ENCODE data around the gene SRGAP3.

The SRGAP3 gene

DNA sequence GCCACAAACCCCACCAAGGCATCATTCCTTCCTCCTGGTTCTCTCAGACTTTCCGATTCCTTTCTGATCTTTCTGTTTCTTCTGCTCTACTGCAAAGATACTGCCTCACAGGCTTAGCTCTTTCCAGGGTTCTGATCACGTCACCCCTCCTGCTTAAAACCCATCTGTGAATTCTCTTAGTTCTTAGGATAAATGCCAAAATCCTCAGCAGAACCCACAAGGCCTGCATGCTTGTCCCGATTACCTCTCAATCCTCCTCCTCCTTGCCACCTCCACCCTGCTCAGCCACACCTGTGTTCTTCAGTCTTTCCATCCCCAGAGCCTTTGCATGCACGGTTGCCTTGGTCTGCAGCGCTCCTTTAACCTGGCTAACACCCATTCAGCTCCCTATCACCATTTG is 84.0 kb downstream of the SRGAP3 start:
- TF ChIP-seq, protein P1, sequence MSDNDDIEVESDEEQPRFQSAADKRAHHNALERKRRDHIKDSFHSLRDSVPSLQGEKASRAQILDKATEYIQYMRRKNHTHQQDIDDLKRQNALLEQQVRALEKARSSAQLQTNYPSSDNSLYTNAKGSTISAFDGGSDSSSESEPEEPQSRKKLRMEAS (IDR thresholded peaks at IDR 0.05) = no peak
- TF ChIP-seq TCF12 (IDR thresholded peaks at IDR 0.05; ENCODE audit: low read depth) = no peak
- TF ChIP-seq, protein P2, sequence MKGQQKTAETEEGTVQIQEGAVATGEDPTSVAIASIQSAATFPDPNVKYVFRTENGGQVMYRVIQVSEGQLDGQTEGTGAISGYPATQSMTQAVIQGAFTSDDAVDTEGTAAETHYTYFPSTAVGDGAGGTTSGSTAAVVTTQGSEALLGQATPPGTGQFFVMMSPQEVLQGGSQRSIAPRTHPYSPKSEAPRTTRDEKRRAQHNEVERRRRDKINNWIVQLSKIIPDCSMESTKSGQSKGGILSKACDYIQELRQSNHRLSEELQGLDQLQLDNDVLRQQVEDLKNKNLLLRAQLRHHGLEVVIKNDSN (IDR thresholded peaks at IDR 0.05) = no peak

DNA sequence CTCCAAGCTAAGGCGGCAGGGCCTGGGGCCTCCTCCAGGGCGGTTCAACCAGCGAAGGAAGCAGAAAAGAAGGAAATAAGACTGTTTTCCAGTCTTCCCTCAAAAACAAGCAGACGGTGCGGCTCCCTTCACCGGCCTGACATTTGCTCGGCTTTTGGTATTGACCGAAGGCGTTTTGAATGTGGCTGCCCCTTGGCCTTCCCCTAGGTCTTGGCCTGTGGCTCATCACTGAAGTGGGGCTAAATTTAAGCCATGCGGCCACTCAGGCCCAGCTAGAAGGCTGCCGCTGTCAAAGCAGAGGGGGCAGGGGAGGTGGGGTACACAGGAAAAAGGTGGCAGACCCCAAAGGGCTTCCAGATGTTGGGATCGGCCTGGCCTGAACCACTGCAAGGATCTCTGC is 86.2 kb downstream of the SRGAP3 start:
- no peak for TF ChIP-seq EGR1 (IDR thresholded peaks at IDR 0.05)

DNA sequence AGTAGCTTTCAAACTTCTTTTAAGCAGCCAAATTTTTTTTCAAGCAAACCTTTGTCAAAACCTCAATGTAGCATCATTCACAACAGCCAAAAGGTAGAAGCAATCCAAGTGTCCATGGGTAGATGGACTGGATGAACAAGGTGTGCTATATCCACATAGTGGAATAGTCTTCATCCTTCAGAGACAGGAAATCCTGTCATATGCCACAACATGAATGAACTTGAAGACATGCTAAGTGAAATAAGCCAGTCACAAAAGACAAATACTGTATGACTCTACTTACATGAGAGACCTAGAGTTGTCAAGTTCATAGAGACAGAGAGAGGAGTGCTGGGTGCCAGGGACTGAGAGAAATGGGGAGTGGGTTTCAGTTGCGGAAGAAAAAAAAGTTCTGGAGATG is 87.6 kb downstream of the SRGAP3 start:
- TF ChIP-seq FOXM1 (IDR thresholded peaks at IDR 0.05; ENCODE audit: borderline replicate concordance, low read depth) (no peak), ZBTB7A (IDR thresholded peaks at IDR 0.05; ENCODE audit: low read depth) (no peak), TEAD4 (IDR thresholded peaks at IDR 0.05) (no peak), TAF1 (IDR thresholded peaks at IDR 0.05; ENCODE audit: low read depth) (no peak), CEBPB (IDR thresholded peaks at IDR 0.05) (no peak), EP300 (IDR thresholded peaks at IDR 0.05; ENCODE audit: borderline replicate concordance) (no peak), EGR1 (IDR thresholded peaks at IDR 0.05) (no peak), RAD21 (IDR thresholded peaks at IDR 0.05; ENCODE audit: low read depth) (no peak), CREB1 (IDR thresholded peaks at IDR 0.05; ENCODE audit: low read depth) (no peak), TCF12 (IDR thresholded peaks at IDR 0.05; ENCODE audit: low read depth) (no peak), YY1 (IDR thresholded peaks at IDR 0.05; ENCODE audit: low read depth) (no peak), NFIC (IDR thresholded peaks at IDR 0.05) (no peak)
- TF ChIP-seq, protein P1 (IDR thresholded peaks at IDR 0.05) = no peak
- TF ChIP-seq, protein P3, sequence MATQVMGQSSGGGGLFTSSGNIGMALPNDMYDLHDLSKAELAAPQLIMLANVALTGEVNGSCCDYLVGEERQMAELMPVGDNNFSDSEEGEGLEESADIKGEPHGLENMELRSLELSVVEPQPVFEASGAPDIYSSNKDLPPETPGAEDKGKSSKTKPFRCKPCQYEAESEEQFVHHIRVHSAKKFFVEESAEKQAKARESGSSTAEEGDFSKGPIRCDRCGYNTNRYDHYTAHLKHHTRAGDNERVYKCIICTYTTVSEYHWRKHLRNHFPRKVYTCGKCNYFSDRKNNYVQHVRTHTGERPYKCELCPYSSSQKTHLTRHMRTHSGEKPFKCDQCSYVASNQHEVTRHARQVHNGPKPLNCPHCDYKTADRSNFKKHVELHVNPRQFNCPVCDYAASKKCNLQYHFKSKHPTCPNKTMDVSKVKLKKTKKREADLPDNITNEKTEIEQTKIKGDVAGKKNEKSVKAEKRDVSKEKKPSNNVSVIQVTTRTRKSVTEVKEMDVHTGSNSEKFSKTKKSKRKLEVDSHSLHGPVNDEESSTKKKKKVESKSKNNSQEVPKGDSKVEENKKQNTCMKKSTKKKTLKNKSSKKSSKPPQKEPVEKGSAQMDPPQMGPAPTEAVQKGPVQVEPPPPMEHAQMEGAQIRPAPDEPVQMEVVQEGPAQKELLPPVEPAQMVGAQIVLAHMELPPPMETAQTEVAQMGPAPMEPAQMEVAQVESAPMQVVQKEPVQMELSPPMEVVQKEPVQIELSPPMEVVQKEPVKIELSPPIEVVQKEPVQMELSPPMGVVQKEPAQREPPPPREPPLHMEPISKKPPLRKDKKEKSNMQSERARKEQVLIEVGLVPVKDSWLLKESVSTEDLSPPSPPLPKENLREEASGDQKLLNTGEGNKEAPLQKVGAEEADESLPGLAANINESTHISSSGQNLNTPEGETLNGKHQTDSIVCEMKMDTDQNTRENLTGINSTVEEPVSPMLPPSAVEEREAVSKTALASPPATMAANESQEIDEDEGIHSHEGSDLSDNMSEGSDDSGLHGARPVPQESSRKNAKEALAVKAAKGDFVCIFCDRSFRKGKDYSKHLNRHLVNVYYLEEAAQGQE (IDR thresholded peaks at IDR 0.05; ENCODE audit: low read depth) = no peak
- TF ChIP-seq, protein P2 (IDR thresholded peaks at IDR 0.05) = no peak

DNA sequence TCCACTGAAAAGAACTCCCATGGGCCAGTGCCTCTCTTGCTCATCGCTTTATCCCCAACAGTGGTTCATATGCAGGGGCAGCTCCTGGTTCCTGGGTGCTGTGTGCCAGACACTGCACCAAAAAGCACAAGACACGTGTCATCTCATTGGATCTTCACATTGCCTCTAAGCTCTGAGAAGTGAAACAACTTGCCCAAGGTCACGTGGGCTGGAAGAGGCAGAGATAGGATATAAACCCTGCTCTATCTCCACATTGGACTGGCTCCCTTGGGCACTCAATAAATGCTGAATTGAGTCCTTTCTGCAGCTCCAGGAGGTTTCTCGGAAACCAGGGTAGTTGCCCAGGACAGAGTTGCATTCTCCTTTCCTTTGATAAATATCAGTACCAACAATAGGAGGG is 88.1 kb downstream of the SRGAP3 start:
- TF ChIP-seq FOXM1 (IDR thresholded peaks at IDR 0.05; ENCODE audit: borderline replicate concordance, low read depth) (no peak), CEBPB (IDR thresholded peaks at IDR 0.05) (no peak), EP300 (IDR thresholded peaks at IDR 0.05; ENCODE audit: borderline replicate concordance) (no peak), ZBTB7A (IDR thresholded peaks at IDR 0.05; ENCODE audit: low read depth) (no peak), TAF1 (IDR thresholded peaks at IDR 0.05; ENCODE audit: low read depth) (no peak), YY1 (IDR thresholded peaks at IDR 0.05; ENCODE audit: low read depth) (no peak), RAD21 (IDR thresholded peaks at IDR 0.05; ENCODE audit: low read depth) (no peak), TCF12 (IDR thresholded peaks at IDR 0.05; ENCODE audit: low read depth) (no peak)
- TF ChIP-seq, protein P3 (IDR thresholded peaks at IDR 0.05; ENCODE audit: low read depth) = no peak
- TF ChIP-seq, protein P2 (IDR thresholded peaks at IDR 0.05) = no peak

DNA sequence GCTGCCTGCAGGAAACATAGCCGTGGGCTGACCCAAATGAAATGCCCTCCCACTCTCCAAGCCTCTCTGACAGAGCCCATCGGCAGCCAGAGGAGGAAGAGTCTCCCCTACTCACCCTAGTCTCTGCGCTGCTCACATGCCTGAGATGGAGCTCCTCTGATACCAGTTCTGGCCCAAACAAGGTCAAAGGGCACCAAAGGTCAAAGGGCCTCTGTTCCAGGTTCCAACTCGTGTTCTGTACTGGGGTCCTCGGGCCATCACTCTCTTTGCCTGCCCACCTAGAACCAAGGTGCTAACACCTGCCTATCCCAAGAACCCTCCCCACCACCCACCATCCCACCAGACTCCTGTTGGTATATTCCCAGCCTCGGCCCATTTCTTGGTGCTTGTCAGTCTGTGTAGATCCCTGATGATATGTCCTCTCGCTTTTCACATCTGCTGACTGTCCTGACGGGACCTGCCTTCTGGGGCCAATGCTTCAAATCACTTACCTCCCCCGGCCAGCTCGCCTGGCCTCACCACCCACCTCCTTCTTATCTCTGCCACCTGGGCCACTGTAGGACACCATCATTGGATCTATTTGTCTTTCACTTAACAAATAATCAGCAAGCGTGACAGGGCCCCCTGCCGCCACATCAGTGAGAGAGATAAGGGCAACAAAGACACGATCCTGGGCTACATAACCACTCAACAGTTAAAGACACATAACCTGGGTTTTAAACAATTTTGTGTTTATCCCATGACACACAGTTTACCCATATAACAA is 90.4 kb downstream of the SRGAP3 start:
- TF ChIP-seq CREB1 (IDR thresholded peaks at IDR 0.05; ENCODE audit: low read depth) (no peak), YY1 (IDR thresholded peaks at IDR 0.05; ENCODE audit: low read depth) (no peak), NFIC (IDR thresholded peaks at IDR 0.05) (no peak), TAF1 (IDR thresholded peaks at IDR 0.05; ENCODE audit: low read depth) (no peak), RAD21 (IDR thresholded peaks at IDR 0.05; ENCODE audit: low read depth) (no peak), ZBTB7A (IDR thresholded peaks at IDR 0.05; ENCODE audit: low read depth) (no peak), TEAD4 (IDR thresholded peaks at IDR 0.05) (no peak), EGR1 (IDR thresholded peaks at IDR 0.05) (no peak), FOXM1 (IDR thresholded peaks at IDR 0.05; ENCODE audit: borderline replicate concordance, low read depth) (no peak), TCF12 (IDR thresholded peaks at IDR 0.05; ENCODE audit: low read depth) (no peak), EP300 (IDR thresholded peaks at IDR 0.05; ENCODE audit: borderline replicate concordance) (no peak), CEBPB (IDR thresholded peaks at IDR 0.05) (no peak)
- TF ChIP-seq, protein P2 (IDR thresholded peaks at IDR 0.05) = no peak
- TF ChIP-seq, protein P3 (IDR thresholded peaks at IDR 0.05; ENCODE audit: low read depth) = no peak
- TF ChIP-seq, protein P1 (IDR thresholded peaks at IDR 0.05) = no peak
